Hypothalamus (tissue), 51 donors: ENCODE results near the gene BCAS1.
"Not testable (repeated sequence)": the region's sequence is repeated elsewhere in the genome, so short reads cannot be mapped to it uniquely, and the experiment has no call there.

Experiments used
- DNase-seq, 51 donors: peaks; one replicate each; lab custom pipeline; 2025; lab: John Stamatoyannopoulos, UW

Gene BCAS1

DNA sequence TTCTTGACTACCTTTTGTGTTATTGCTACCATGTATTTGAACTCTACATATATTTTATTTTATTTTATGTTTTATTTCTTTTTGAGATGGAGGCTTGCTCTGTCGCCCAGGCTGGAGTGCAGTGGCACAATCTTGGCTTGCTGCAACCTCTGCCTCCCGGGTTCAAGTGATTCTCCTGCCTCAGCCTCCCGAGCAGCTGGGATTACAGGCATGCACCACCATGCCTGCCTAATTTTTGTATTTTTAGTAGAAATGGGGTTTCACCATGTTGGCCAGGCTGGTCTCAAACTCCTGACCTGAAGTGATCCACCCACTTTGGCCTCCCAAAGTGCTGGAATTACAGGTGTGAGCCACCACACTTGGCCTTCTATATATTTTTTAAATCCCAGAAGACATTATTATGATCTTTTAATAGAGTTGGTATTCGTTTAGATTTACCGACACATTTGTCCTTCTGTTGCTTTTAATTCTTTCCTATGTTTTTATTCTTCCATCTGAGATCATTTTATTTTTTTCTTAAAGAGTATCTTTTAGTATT is 137.7 kb downstream of the BCAS1 start:
- not testable (repeated sequence) for DNase-seq

DNA sequence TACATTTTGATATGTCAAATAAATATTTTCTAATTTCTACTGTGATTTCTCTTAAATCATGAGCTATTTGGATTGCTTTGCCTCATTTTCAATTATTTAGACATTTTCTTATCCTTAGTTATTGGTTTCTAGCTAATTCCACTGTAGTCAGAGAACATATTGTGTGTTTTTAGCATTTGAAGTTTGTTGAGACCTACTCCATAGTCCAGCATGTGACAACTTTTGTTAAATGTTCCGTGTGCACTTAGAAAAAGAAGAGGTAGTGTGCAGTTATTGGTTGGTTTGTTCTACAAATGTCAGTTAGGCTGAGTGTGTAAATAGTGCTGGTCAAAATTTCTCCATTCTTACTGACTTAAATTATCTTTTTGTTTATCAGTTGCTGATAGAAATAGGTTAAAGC is 138.8 kb downstream of the BCAS1 start:
- DNase-seq = no peak

DNA sequence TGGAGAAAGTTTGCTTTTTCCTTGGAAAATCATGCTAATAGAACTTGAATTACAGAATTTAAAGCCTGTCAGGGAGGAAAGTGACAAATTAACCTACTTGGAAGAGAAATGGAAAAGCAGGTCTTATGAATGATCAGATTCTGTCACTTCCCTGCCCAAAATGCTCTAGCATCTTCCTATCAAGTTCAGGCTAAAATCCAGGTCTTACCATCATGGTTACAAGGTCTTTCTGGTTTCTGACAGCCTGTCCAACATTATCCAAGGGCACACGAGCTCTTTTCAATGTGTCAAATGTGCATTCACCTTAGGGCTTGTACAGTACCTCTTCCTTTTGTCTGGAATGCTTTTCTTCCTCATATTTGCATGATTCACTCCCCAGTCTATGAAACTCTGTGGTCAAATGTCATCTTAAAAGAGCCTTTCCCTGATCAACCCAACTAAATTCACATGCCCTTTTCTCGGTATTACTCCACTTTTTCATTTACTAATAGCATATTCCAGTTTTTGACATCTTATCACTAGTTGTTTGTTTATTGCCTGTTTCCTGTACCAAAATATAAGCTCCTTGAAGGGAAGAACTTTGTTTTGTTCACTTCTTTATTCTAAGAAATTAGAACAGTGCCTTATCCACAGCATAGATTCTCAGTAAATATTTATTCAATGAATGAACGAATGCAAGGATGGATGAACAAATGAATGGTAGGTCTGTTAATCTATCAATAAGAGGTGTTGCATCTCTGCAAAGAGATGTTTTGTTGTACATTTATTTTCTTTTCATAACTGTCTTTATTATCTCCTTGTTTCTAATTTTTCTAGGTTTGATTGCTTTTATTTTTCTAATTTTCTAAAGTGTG is 139.5 kb downstream of the BCAS1 start:
- no peak for DNase-seq

DNA sequence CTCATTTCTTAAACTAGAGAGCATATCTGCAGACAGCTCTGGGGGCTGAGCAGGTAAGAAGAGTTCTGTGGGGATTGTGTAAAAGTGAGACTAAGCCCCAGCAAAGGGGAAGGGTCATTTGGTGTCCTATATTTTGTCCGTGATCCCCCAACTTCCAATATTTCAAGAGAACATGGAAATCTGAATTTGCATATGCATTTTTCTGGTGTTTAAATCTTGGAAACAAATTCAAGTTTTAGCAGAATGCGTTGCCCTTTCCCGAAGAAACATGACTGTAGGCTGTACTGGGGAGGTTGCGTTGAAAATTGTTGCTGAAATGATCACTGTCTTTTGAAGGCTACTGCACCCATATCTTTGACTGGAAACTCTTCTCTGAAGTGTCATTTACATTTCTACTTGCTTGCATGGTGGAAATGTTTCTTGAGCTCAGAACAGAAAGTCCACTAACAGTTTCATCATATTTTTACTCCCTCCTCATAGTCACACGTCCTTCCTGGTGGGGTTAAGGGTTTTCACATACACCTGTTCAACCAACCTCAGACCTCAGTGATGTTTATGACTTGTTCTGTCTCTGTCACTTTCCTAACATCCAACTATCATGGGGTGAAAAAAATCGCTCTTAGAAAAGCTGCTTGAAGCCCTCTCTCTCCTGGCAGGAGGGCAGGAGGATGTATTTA is 140.3 kb downstream of the BCAS1 start:
- DNase-seq = no peak

DNA sequence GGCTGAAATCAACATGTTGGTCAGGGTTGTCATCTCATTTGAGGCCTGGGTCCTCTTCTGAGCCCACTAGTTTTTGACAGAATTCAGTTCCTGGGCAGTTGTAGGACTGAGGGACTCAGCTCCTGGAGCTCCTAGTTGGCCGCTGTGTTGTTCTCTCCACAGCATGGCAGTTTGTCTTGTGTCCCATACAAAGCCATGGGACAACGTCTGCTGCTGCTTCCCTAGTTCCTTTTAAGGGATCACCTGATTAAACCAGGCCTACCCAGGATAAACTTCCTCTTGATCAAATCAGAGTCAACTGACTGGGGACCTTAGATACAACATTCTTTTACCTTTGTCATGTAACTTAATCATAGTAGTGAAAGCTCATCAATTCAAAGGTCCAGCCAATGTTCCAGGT is 141.0 kb downstream of the BCAS1 start:
- no peak for DNase-seq

DNA sequence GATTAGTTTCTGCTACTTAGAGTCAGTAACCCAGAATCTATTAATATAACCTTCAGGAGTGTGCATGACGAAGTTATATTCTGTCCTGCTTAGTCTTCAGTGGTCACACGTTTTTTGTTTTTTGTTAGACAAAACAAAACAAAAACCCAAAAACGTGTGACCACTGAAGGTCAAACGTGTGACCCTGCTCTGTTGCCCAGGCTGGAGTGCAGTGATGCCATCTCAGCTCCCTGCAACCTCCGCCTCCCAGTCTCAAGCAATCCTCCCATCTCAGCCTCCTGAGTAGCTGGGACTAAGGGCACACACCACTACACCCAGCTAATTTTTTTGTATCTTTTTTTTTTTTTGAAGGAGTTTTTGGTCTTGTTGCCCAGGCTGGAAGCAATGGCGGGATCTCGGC is 142.4 kb downstream of the BCAS1 start:
- DNase-seq = no peak

DNA sequence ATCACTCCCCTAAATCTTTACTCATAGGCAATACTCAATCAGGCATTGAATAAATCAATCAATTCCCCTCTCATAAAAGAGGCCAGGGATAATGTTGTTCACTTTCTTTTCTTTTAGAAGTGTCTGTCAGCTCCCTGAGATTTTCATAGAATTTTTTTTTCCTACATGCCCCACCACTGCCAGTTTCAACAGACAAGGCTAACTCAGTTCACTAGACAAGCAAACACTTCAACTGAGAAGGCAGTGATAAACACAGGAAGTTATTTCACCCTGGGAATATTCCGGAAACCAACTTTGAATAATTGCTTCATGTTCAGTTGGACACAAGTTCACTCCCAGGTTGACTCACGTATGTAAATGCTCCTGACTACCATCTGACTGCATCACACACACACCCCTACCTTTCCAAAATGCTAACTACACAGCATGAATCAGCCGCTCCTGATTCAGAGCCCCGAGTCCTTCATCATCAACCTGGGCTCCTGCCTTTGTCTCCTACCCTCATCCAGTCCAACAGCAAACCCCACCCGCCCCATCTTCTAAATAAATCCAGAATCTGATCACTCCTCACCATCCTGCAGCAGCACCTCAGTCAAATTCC is 143.9 kb downstream of the BCAS1 start:
- peak in 2 of 51 donors; percentile 12 to 15 for DNase-seq

DNA sequence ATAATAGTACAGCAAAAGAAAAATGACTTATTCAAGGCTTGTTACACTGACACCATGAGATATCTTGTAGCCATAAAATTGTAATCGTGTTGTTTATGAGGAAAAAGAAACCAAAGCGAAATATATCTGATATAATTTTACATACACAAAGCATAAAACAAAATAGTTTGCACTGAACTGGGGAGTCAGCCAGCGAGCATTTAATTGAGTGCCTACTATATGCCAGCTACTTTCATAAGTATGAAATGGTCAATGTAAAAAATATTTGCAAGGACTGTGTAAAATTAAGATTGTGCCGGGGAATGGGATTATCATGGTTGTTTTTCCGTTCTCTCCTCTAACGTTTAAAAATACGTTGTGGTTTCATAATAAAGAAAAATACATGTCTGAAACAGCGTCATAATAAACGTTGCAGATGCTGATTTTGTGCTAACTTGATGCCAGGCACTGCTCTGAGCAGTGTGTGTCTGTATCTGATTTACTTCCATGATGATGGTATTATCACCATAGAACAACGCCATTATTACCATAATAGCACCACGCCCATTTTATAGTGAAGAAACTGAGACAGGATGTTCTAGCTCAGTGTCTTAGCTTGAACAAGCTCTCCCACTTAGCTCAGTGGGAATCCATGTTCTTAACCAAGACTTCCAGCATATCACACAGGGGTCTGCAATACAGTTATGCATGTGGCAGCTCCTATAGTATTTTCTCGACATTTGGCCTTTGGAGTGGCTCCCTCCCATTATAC is 144.6 kb downstream of the BCAS1 start:
- no peak for DNase-seq

DNA sequence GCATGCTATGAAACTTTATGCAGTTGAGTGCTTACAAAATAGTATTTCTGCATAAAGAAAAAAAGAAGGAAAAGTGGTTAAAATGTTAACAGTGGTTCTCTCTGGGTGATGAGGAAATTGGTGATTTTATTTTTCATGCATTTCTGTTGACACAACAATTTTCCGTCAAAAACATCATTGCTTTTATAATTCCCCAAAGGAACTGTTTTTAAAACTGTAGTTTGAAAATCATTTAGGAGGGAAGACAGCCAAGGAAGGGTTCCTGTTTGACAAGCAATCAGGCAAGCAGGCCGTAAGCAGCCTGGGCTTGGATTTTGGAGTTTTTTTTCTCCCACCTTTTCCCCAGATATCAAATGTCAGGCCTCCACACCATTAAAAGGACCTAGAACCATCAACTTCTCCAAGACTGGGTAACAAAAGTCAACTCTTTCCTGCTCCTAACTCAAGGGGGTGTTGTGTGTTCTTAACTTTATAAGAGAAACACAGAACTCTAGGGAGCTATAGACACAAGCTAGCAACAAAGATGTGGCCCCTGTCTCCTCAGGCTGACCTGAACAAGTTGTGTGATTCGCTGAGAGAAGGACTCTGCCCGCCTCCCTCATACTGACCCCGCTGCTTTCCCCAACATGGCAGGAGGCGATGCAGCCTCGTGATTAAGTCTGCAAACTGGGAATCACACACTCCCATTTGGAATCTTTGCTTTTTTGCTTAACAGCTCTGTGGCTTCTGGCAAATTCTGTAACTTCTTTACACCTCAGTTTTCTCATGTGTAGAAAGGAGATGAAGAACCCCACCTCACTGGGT is 146.6 kb downstream of the BCAS1 start:
- DNase-seq = no peak

DNA sequence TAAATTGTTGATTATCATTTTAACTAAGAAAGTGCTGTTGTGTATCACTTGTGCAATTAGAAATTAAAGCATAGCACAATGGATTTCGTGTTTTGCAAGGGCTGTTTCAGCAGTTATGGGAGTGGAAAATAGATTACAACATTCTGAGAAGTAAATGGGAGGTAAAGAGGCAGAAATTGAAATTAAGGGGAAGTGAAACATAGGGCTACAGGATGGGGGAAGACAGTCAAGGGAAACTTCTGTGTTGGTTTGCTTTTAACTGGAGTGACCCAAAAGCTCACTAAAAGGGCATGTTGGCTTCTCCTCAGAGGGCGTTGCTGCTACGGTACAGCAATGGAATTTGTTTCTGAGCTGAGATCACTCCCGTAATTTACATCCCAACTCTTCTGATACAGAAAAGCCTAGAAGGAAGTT is 147.5 kb downstream of the BCAS1 start:
- DNase-seq = no peak

DNA sequence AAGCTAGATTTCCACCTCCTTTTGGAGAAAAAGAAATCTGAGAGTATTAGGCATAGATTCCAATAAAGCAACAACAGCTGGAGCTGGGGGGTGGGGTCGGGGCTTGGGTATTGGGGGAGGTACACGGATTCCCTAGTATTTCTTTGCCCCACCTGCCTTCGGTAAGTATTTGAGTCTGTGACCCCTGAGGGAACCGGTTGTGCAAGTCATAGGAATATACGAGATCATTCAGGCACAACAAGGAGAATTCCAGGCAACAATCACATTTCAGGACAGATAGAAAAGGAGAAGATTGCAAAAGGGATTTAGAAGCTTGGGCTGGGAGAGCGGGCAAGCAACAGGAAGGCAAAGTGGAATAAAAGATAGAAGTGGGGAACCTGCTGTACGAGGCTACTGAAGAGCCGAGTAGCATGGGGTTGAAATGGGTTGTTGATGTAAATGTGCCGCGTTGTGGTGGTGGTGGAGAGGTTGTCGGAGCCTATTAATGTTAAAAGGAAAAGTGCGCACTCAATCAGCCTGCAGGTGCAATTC is 148.9 kb downstream of the BCAS1 start:
- DNase-seq = no peak

DNA sequence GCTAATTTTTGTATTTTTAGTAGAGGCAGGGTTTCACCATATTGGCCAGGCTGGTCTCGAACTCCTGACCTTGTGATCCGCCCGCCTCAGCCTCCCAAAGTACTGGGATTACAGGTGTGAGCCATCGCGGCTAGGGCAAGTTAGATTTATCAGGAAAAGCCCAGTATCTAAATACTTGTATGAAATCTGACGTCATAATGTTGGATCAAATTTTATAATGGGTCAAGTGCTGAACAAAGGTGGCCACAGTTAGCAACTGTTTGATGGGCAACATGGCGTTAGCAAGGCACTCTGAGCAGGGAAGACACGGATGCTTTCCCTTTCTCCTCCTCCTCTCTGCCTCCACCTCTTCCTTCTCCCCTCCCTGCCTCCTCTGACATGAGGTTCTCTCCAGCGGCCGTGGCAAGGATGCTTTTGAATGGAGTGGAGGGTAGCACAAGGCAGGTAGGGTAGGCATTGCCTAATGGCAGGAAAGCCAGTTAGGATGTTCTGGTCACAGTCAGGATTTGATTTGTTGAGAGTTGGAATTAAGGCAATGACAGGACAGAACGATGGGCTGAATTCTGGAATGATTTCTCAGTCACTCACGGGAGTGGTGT is 149.6 kb downstream of the BCAS1 start:
- no peak for DNase-seq

DNA sequence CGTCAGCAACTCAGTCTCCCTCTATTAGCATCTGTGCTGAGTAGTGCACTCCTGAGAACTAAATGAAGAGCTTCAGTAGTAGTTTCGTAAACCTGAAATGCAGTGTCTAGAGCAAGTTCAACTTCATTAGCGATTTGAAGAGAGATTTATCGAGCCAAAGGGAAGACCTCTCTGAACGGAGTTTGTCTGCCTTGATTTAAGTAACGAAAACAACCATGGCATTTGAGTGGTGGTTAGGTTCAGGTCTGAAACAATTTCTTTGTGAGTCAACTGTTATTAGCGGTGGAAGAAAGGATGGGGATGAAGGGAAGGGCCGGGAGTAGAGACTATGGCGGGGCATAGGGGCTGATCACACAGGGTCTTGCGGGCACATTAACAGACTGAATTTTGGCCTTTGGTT is 150.5 kb downstream of the BCAS1 start:
- no peak for DNase-seq

DNA sequence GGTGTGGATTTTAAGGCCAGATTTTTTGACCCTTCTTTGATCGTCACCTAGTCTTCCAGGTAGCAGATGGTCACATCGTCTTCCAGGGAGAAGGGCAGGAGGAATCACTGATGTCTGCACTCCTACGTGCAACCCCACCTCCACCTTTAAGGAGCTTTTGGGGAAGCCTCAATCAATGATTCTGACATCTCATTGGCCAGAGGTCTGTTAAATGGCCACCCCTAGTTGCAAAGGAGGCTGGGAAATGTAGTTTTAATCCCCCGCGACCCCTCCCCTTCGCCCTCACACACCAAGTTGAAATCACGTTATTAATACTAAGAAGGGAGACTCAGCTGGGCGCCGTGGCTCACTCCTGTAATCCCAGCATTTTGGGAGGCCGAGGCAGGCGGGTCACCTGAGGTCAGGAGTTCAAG is 151.4 kb downstream of the BCAS1 start:
- no peak for DNase-seq

DNA sequence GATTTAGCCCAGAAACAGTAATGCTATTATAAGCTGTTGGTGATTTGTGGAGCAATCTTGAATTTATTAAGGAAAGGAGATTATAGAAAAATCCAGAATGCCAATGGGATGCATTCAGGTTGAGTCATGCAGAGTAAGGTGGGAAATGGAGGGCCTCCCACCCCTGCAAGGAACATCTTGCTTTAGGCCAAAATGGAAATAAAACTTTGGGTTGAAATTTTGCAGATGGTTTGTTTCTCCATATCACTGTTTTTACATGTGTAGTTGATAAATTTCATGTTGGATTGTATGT is 152.4 kb downstream of the BCAS1 start:
- DNase-seq = no peak

DNA sequence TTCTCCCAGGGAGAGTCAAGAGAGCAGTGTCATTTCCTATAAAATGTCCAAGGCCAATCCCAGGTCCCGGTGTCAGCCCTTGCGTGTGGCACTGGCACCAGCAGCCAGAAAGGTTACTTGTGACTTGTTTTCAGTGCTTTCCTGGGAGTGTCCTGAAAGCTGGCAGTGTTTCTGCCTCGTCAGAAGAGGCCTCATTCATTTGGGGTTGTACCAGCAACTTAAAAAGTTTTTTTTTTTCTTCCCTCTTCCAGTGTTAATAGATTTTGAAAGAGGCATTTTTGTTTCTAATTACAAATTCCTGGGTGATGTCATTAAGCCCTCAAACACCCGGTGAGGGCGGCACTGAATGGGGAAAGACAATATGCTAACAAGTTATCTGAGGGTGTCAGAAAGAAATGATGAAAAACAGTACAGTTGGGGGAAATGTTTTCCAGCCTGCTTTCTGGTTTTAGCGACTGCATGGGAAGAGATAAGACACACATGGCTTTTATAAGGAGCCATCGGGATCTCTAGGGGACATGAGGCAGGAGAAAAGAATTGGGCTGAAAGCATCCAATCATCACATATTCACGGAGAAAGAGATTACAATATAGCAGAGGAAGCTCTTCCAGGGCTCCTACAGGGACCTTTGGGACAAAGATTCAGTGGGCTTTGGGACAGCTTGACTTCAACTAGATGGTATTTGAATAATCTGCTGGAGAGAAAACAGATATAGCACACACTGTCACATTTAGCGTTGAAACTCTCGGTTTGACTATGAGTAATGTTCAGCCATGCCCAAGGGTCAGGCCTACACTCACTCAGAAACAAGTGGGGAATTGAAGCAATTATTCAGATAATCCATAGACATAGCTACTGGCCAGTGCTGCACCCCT is 153.0 kb downstream of the BCAS1 start:
- DNase-seq = peak in 22 of 51 donors; percentile 8 to 65 (median 26)

DNA sequence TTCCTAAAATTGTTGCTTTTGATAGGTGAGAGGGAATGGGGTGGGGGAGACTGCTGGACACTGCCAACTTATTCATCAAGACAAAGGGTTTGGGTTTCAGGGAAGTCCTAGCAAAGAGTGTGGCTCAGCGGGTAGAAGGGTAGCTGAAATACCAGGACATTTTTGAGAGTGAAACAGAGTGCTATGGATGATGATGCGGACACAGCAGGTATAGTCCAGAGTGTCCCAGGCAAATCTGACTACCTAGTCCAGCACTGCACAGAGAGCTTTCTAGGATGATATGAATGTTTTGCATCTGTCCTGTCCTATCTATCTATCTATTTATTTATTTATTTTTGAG is 154.3 kb downstream of the BCAS1 start:
- DNase-seq = peak in 3 of 51 donors; percentile 36 to 52 (median 39)

DNA sequence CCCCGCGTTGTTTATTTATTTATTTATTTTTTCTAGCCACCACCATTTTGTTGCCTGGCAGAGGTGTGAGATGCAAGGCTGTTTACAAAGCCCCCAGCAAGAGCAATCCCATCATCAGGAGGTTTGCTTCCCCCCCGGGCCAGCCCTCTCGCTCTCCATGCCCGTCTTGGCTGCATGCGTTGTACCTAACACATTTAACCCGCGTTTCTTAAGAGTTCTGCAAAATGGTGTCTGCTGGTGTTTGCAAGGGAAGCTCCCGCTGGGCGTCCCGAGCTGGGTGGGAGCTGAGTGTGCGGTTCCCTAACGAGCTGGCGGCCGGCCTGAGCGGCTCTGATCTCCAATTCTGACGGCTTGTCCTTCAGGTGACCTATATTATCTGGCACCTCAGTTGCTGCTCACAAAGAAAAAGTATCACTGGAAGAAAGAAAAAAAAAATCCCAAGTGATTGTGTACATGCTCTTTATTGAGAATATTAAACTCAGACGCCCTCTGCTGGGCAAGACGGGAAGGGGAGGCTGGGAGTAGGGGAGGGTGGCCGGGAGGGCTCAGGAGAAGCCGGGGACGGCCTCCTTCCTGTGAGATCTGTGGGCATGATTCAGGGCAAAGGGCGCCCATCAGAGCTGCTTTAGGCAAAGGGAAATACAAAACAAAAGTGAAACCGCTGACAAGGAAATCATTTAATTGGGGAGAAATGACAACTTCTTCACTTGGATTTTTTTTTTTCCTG is 154.8 kb downstream of the BCAS1 start:
- DNase-seq = peak; percentile 49 to 97 (median 83)
